Measurements from ENCODE around the gene PTER.

PTER gene

GRCh38 chr10:16445770-16446469, 9.1 kb downstream of the PTER start:
- H3K9me3 Mint-ChIP-seq, result no peaks in the 10 kb centered on the region
- H3K4me3 Mint-ChIP-seq, result no peak overlapping the region
- peaks cover 24% of the 10 kb centered on the region for H3K4me1 Mint-ChIP-seq
- H3K27me3 Mint-ChIP-seq, result no peaks in the 10 kb centered on the region
- H3K27ac Mint-ChIP-seq, result no peak overlapping the region
- DNase-seq (no peak), ATAC-seq (no peak)

GRCh38 chr10:16449454-16449853, 12.6 kb downstream of the PTER start:
- no peak for DNase-seq
- no peak for ATAC-seq
- no peaks in the 10 kb centered on the region for H3K27me3 Mint-ChIP-seq
- no peak overlapping the region for H3K4me3 Mint-ChIP-seq
- H3K9me3 Mint-ChIP-seq, result no peaks in the 10 kb centered on the region
- H3K4me1 Mint-ChIP-seq, result peaks cover 5% of the 10 kb centered on the region
- no peak overlapping the region for H3K27ac Mint-ChIP-seq

- H3K9me3 Mint-ChIP-seq, result no peaks in the 10 kb centered on the region
- H3K4me1 Mint-ChIP-seq, result peaks cover 7% of the 10 kb centered on the region
- H3K4me3 Mint-ChIP-seq, result no peak overlapping the region
- no peak for DNase-seq
- H3K27me3 Mint-ChIP-seq, result no peaks in the 10 kb centered on the region
- H3K27ac Mint-ChIP-seq, result no peak overlapping the region
- ATAC-seq, result no peak
Observed at GRCh38 chr10:16458166-16458955, 21.6 kb downstream of the PTER start.

DNA sequence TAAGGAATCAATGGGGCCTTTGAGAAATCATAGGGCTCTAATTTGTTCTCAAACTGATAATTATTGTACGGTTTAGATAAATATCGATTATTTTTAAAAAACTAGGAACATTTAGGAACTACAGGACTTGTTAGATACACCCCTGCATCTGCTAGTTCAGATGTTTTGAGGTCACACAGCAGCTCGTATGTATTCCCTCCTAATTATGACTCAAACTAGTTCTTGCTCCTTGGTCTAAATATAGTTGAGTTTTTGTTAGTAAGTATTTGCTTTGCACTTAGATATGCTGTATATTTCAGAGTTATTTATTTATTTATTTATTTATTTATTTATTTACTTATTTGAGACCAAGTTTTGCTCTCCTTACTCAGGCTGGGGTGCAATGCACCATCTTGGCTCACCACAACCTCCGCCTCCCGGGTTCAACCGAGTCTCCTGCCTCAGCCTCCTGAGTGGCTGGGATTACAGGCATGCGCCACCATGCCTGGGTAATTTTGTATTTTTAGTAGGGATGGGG, 22.7 kb downstream of the PTER start:
- H3K4me1 Mint-ChIP-seq, result peaks cover 7% of the 10 kb centered on the region
- H3K27ac Mint-ChIP-seq, result no peak overlapping the region
- H3K9me3 Mint-ChIP-seq, result no peaks in the 10 kb centered on the region
- no peak for ATAC-seq
- H3K27me3 Mint-ChIP-seq, result no peaks in the 10 kb centered on the region
- no peak overlapping the region for H3K4me3 Mint-ChIP-seq
- DNase-seq, result no peak

DNA sequence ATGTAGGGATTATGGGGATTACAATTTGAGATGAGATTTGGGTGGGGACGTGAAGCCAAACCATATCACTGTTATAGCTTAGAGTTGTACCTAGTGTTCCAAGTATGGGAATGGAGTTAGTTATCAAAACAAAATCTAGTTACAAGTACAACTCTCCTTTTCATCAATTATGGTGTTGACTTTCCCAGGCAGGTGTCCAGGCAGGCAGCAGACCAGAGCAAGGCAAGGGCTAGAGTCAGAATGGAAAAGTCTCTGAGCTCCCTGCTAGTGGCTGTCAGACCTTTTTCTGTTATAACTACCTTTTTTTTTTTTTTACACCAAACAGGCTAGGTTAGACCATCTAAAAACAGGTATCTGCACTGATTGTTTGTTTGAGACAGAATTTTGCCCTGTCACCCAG, 29.2 kb downstream of the PTER start:
- DNase-seq, result no peak
- Mint-ChIP-seq H3K4me1 (peaks cover 36% of the 10 kb centered on the region), H3K27me3 (no peaks in the 10 kb centered on the region), H3K9me3 (no peaks in the 10 kb centered on the region), H3K4me3 (no peak overlapping the region), H3K27ac (no peak overlapping the region)
- no peak for ATAC-seq

GRCh38 chr10:16470747-16471146, 33.9 kb downstream of the PTER start:
- peak overlapping the region in 1 of 2 donors; percentile 44 for H3K4me3 Mint-ChIP-seq
- ATAC-seq (no peak), DNase-seq (no peak)
- H3K27me3 Mint-ChIP-seq, result no peaks in the 10 kb centered on the region
- peaks cover 30% of the 10 kb centered on the region for H3K4me1 Mint-ChIP-seq
- peak overlapping the region in 1 of 2 donors; percentile 72 for H3K27ac Mint-ChIP-seq
- no peaks in the 10 kb centered on the region for H3K9me3 Mint-ChIP-seq

- Mint-ChIP-seq H3K27ac (no peak overlapping the region), H3K27me3 (no peaks in the 10 kb centered on the region), H3K9me3 (no peaks in the 10 kb centered on the region), H3K4me3 (no peak overlapping the region), H3K4me1 (peaks cover 20% of the 10 kb centered on the region)
- DNase-seq, result no peak
- no peak for ATAC-seq
Observed at GRCh38 chr10:16472828-16473227, 36.0 kb downstream of the PTER start.

DNA sequence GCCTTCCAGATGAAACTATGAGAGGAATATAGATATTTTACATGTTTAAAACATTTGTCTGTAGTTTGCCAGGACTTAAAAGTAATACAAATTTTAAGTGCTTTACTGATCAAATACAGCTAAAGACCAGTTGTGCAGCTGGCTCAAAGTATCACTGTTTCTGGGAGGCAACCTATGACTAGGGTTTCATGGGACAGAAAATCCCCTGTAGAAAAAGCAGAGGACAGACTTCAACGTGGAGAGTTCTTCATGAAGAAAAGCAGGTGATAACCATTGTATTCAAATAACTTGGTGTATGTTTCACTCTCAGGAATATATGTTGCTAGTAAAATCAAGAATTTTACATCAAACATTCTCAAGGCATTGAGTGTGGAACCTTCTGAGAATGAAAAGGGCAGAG, 40.9 kb downstream of the PTER start:
- no peak for ATAC-seq
- H3K9me3 Mint-ChIP-seq, result no peaks in the 10 kb centered on the region
- DNase-seq, result no peak
- H3K4me3 Mint-ChIP-seq, result no peak overlapping the region
- no peaks in the 10 kb centered on the region for H3K4me1 Mint-ChIP-seq
- no peaks in the 10 kb centered on the region for H3K27me3 Mint-ChIP-seq
- H3K27ac Mint-ChIP-seq, result no peak overlapping the region

DNA sequence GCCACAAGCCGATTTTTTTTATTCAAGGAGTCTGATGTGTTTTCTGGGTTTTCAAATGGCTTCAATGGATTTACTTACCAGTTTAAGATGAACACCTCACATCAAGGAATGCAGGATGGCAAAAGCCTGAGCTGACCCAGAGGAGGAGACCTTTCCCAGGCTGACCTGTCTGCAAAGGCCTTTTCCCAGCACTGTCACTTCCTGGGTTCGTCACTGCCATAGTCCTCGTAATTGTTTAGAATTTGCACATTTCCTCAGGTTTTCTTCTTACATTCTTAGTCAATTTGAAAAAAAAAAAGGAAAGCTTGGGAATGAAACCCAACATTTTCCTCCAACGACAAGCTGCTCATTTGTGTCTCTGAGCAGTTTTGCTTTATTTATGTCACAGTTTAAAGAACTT, 42.0 kb downstream of the PTER start:
- peaks cover 5% of the 10 kb centered on the region for H3K4me1 Mint-ChIP-seq
- H3K27ac Mint-ChIP-seq, result no peak overlapping the region
- DNase-seq (no peak), ATAC-seq (no peak)
- H3K9me3 Mint-ChIP-seq, result no peaks in the 10 kb centered on the region
- no peaks in the 10 kb centered on the region for H3K27me3 Mint-ChIP-seq
- no peak overlapping the region for H3K4me3 Mint-ChIP-seq

DNA sequence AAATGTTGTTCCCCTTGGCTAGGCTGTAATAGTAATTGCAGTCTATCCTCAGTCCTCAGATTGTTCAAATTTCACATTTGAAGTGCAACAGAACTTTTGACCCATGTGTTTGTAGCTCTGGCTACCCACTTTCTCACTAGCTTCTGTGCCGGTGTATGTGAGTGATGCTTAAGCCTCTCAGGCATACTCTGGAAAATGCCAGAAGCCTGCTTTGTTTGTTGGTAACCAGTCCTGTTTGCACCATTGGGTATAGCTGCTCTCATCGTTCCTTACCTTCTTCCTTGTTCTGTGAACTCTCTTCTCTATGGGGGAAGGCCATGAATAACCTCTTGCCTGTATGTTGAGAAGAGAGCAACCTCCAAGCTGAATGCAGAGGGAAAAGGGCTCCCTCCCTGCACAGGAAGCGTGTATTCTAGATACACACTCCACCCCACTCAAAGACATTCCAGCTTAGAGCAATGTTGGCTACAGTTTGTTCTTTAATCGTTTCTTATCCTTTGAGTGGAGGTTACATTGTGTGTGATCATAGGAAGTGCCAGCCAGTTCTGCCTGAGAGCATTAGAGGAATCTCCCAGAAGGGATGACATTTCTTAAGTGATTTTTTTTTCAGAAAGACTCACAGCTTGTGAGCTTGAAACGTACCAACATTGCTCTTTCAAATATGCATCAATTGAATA, 44.4 kb downstream of the PTER start:
- DNase-seq (no peak), ATAC-seq (no peak)
- no peak overlapping the region for H3K27ac Mint-ChIP-seq
- peaks cover 5% of the 10 kb centered on the region for H3K4me1 Mint-ChIP-seq
- no peaks in the 10 kb centered on the region for H3K9me3 Mint-ChIP-seq
- H3K4me3 Mint-ChIP-seq, result no peak overlapping the region
- no peaks in the 10 kb centered on the region for H3K27me3 Mint-ChIP-seq

- Mint-ChIP-seq H3K4me1 (peaks cover 5% of the 10 kb centered on the region), H3K27me3 (no peaks in the 10 kb centered on the region), H3K27ac (no peak overlapping the region)
Observed at GRCh38 chr10:16483241-16483917, 46.6 kb downstream of the PTER start.

DNA sequence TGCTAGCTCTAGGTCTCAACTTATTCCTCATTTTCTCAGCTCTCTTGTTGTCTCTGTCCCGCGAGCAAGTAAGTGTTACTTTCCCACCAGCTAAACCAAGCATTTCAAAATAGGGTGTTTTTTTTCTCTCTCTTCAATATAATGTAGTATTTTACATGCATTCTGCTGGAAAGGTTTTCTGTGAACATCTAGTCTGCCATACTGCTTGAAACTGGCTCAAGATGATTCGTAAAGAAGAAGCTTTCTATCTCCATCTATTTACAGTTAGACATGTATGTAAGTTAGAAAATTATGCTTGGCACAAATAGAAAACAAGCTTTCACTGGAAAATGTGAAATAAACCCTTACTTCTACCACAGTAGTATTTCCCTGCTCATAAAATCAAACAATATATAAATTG, 53.7 kb downstream of the PTER start:
- ATAC-seq (no peak), DNase-seq (no peak)
- Mint-ChIP-seq H3K4me1 (no peaks in the 10 kb centered on the region), H3K4me3 (no peak overlapping the region), H3K27me3 (no peaks in the 10 kb centered on the region), H3K27ac (peak overlapping the region in 1 of 2 donors; percentile 3), H3K9me3 (no peaks in the 10 kb centered on the region)

More at GRCh38 chr10:16483241-16483917, 46.6 kb downstream of the PTER start:
- H3K4me3 Mint-ChIP-seq, result no peak overlapping the region
- no peaks in the 10 kb centered on the region for H3K9me3 Mint-ChIP-seq
- no peak for DNase-seq
- no peak for ATAC-seq

DNA sequence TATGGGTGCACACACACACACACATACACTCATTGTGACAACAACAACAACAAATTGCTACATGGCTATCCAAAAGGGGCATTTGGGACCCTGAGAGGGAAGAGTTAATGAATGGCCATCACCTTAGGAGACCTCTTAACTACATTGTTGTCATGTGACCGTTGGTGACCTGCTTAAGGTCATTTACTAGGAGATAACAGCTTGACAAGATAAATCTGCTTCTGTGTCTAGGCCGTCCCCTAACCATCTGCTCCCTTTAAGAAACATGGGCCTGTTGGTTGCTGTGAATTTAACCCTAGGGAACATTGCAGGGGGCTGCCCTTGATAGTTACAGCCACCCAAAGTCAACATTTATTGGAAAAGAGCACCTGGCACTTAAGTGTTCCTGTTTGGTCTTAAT, 55.1 kb downstream of the PTER start:
- Mint-ChIP-seq H3K27ac (no peak overlapping the region), H3K4me1 (no peaks in the 10 kb centered on the region), H3K9me3 (no peaks in the 10 kb centered on the region)

DNA sequence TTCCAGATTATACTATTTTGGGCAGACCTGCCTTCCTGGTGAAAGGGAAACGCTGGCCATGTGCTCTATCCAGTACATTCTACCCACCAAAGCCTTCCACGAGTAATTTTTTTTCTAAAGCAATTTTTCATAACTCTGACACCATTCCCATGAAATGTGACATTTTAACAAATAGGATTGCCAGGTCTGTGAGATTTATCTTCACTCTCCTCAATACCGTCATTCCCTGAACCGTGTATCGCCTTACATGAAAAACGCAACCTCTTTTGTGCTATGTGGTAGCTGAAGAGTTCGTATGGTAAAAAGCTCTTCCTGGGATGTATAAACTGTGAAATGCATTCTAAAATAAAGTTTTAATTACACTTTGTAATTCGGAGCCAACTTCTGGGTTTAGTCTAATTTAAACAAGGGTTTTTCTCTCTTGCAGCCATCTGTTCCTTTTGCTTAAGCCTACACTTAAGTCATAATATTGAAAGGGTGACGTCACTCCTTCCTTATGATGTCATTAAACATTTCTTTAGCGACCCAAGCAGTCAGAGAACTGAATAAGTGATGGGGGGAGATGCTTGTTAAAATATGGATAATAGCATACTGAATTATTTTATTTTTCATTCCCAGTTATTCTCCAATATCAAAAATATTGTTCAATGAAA, 57.2 kb downstream of the PTER start:
- no peaks in the 10 kb centered on the region for H3K27me3 Mint-ChIP-seq
- no peak overlapping the region for H3K27ac Mint-ChIP-seq
- DNase-seq (no peak), ATAC-seq (no peak)
- no peaks in the 10 kb centered on the region for H3K4me1 Mint-ChIP-seq
- no peaks in the 10 kb centered on the region for H3K9me3 Mint-ChIP-seq
- H3K4me3 Mint-ChIP-seq, result no peak overlapping the region

More for the DNA sequence above, 55.1 kb downstream of the PTER start:
- H3K27me3 Mint-ChIP-seq, result no peaks in the 10 kb centered on the region
- no peak for DNase-seq
- no peak overlapping the region for H3K4me3 Mint-ChIP-seq
- ATAC-seq, result no peak

GRCh38 chr10:16497911-16498310, 61.1 kb downstream of the PTER start:
- Mint-ChIP-seq H3K27me3 (no peaks in the 10 kb centered on the region), H3K27ac (no peak overlapping the region), H3K9me3 (no peaks in the 10 kb centered on the region), H3K4me3 (no peak overlapping the region), H3K4me1 (no peaks in the 10 kb centered on the region)
- DNase-seq (no peak), ATAC-seq (no peak)
